HUES6 (cell line): ENCODE results near the gene RNGTT.

Experiments
- H3K27ac ChIP-seq: 2 replicates; pipeline ENCODE4 v1.7.0; 2013; ENCODE audit warnings: low read depth, mild to moderate bottlenecking, low read length, inconsistent platforms
- H3K27me3 ChIP-seq: 2 replicates; pipeline ENCODE4 v1.6.1; 2013; ENCODE audit warnings: low read length; ENCODE audit not compliant: control insufficient read depth, insufficient read depth
- H3K36me3 ChIP-seq: 2 replicates; pipeline ENCODE4 v1.6.1; 2013; ENCODE audit warnings: low read length; ENCODE audit not compliant: control insufficient read depth, insufficient read depth
- H3K4me1 ChIP-seq: 2 replicates; pipeline ENCODE4 v1.6.1; 2013; ENCODE audit warnings: low read length; ENCODE audit not compliant: control insufficient read depth, insufficient read depth
- H3K4me3 ChIP-seq: 2 replicates; pipeline ENCODE4 v1.5.1; 2013; ENCODE audit warnings: low read depth, low read length
- H3K9ac ChIP-seq: one replicate; pipeline ENCODE4 v1.6.1; 2013; ENCODE audit warnings: mild to moderate bottlenecking, low read length
- H3K9me3 ChIP-seq: 2 replicates; pipeline ENCODE4 v1.6.1; 2013; ENCODE audit warnings: low read depth, low read length; ENCODE audit not compliant: control insufficient read depth, insufficient read depth

Gene RNGTT

DNA sequence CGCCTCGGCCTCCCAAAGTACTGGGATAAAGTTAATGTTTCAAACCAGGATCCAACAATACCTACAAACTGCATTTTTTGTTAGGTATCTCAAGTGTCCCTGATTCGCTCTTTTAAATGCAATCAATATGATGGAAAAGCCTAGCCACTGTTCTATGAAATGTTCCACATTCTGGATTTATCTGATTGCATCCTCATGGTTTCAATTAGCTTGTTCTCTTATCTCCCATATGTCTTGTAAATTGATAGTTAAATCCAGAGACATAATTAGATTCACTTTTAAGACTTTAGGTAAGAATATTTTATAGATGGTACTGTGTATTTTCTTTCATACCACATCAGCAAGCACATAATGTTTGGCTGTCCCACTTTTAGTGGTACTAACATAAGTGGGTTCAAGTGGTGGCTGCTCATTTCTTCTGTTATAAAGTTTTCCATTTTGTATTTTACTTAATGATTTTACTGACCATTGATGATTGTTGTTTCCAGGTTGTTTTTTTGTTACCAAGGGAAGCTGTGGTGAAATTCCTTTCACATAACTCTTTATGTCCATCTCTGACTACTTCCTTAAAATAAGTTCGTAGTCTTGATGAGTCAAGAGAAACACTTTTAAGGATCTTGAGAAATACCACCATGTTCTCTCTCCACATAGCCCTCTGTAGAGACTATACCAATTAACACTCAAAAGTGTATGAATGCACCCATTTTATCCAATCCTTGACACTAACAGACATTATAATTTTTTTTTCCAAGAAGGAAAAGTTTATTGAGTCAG is 40.5 kb downstream of the RNGTT start:
- H3K36me3 ChIP-seq, result peaks cover 19% of the 10 kb centered on the region
- H3K9me3 ChIP-seq, result no peaks in the 10 kb centered on the region
- H3K27me3 ChIP-seq, result no peaks in the 10 kb centered on the region
- no peak overlapping the region for H3K4me3 ChIP-seq
- no peaks in the 10 kb centered on the region for H3K4me1 ChIP-seq
- no peak overlapping the region for H3K27ac ChIP-seq
- H3K9ac ChIP-seq, result no peak overlapping the region

DNA sequence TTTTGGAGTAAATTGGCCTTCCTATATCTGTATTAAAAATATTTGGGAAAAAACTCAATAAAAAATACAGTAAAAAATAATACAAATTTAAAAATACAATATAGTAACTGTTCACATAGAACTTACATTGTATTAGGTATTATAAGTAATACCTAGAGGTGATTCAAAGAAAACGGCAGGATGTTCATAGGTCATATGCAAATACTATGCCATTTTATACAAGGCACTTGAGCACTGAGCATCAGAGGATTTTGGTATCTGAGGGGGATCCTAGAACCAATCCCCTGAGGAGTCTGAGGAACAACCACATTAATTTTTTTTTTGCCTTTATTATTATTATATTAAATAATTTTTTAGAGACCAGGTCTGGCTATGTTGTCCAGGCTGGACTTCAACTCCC is 41.7 kb downstream of the RNGTT start:
- H3K27me3 ChIP-seq, result no peaks in the 10 kb centered on the region
- H3K4me1 ChIP-seq, result no peaks in the 10 kb centered on the region
- H3K36me3 ChIP-seq, result peaks cover 19% of the 10 kb centered on the region
- no peaks in the 10 kb centered on the region for H3K9me3 ChIP-seq
- H3K27ac ChIP-seq, result no peak overlapping the region
- H3K4me3 ChIP-seq, result no peak overlapping the region
- H3K9ac ChIP-seq, result no peak overlapping the region

DNA sequence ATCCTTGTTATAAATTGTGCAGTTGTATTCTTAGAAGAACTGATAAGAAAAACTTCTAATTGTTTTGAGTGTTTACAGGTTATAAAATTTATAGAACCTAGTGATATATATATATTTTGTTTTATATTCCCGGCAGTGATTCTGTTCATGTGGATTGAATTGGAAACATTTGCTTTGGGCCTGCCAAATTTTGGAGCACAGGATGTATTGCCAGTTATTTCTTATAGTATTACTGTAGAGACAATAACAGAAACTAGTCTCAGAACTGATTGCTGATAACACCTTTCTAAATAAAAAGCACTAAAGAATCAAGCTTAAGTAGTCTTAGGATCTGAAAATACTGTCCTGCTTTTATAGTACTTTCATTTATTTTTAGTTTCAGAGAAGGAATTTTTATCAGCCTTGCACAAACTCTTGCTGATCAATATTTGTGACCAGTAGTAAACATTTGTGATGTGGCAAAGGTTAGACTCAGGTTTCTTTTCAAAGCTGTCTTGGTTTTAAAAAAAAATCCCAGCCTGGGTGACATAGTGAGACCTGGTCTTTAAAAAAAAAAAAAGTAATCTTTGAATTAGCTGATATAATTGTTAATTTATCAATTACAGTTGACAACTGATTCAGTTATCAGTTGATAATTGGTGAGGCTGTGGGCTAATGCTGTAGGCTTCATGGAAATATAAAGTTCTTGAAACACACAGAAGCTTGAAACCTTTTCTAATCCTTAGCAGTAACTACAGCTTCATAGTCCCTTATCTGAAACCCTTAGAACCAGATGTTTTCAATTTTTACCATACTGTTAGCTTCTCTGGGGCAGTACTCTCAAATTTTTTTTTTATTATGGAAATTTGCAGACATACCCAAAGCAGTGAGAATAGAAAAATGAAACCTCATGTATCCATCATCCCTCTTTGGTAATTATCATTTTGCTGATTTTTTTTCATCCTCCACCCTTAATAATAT is 42.4 kb downstream of the RNGTT start:
- Histone ChIP-seq H3K4me1 (no peaks in the 10 kb centered on the region), H3K36me3 (peaks cover 15% of the 10 kb centered on the region), H3K4me3 (no peak overlapping the region), H3K27me3 (no peaks in the 10 kb centered on the region), H3K9me3 (no peaks in the 10 kb centered on the region), H3K9ac (no peak overlapping the region), H3K27ac (no peak overlapping the region)

DNA sequence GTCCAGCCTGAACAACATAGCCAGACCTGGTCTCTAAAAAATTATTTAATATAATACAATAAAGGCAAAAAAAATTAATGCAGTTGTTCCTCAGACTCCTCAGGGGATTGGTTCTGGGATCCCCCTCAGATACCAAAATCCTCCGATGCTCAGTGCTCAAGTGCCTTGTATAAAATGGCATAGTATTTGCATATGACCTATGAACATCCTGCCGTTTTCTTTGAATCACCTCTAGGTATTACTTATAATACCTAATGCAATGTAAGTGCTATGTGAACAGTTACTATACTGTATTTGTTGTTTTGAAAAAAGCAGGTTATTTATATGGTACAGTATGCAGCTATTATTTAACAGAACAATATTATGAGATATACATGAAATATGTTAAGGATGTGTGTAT is 43.3 kb downstream of the RNGTT start:
- no peaks in the 10 kb centered on the region for H3K9me3 ChIP-seq
- no peaks in the 10 kb centered on the region for H3K4me1 ChIP-seq
- no peak overlapping the region for H3K9ac ChIP-seq
- no peak overlapping the region for H3K4me3 ChIP-seq
- H3K27ac ChIP-seq, result no peak overlapping the region
- no peaks in the 10 kb centered on the region for H3K27me3 ChIP-seq
- H3K36me3 ChIP-seq, result peaks cover 15% of the 10 kb centered on the region

DNA sequence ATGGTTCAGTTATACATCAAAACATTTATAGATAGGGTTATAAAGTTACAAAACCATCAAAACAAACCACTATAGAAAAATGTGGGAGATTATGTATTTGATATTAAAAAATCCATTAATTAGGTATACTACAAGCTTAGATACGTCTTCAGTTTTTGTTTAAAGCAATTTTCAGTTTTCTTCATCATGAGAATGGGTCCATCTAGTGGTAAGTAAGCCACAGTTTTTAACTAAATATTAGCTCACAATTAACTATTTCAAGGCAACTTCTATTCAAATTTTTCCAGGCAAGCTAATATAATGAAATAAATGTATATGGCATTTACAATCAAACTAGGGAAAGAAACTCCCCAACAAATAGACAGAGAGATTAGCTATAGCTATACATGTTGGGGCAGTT is 44.4 kb downstream of the RNGTT start:
- H3K27ac ChIP-seq, result no peak overlapping the region
- H3K4me1 ChIP-seq, result peaks cover 6% of the 10 kb centered on the region
- peaks cover 15% of the 10 kb centered on the region for H3K36me3 ChIP-seq
- H3K4me3 ChIP-seq, result no peak overlapping the region
- H3K9me3 ChIP-seq, result no peaks in the 10 kb centered on the region
- no peaks in the 10 kb centered on the region for H3K27me3 ChIP-seq
- H3K9ac ChIP-seq, result no peak overlapping the region

DNA sequence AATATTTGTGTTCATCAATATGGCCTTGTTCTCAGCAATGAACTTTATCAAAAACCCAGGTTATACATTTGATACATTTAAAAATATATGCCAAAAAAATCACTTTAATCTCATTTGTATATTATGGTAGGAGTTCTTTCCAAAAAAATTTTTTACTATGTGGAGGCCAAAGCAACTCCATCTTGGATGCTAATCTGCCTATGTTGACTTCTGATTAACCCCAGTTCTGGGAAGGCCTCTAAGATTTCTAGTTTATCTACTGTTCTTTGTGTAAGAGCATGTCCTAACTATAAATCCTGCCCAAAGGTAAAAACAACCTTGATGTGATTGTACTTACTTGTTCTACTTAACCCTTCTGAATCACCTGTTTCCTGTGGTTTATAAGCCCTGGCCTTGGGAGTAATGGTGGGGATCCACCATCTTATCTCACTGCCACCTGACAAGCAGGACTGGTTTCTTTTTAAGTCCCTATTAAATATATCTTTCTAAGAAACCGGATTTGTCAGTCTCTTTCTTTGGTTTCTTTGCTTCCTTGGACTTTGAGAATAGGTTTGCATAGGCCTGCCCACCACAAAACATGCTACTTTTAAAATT is 46.7 kb downstream of the RNGTT start:
- no peak overlapping the region for H3K4me3 ChIP-seq
- H3K4me1 ChIP-seq, result peaks cover 26% of the 10 kb centered on the region
- no peaks in the 10 kb centered on the region for H3K27me3 ChIP-seq
- H3K9ac ChIP-seq, result no peak overlapping the region
- H3K36me3 ChIP-seq, result no peaks in the 10 kb centered on the region
- no peak overlapping the region for H3K27ac ChIP-seq
- no peaks in the 10 kb centered on the region for H3K9me3 ChIP-seq

DNA sequence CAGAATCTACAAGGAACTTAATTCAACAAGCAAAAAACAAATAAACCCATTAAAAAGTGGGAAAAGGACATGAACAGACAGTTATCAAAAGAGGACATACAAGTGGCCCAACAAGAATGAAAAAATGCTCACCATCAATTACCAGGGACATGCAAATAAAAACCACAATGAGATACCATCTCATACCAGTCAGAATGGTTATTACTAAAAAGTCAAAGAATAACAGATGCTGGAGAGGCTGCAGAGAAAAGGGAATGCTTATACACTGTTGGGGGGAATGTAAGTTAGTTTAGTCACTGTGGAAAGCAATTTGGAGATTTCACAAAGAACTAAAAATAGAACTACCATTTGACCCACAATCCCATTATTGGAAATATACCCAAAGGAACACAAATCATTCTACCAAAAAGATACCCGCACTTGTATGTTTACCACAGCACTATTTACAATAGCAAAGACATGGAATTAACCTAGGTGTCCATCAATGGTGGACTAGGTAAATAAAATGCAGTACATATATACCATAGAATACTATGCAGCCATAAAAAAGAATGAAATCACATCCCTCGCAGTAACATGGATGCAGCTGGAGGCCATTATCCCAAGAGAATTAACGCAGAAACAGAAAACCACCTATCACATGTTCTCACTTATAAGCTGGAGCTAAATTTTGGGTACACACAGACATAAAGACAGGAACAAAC is 48.4 kb downstream of the RNGTT start:
- no peak overlapping the region for H3K27ac ChIP-seq
- no peaks in the 10 kb centered on the region for H3K36me3 ChIP-seq
- no peaks in the 10 kb centered on the region for H3K27me3 ChIP-seq
- peaks cover 31% of the 10 kb centered on the region for H3K4me1 ChIP-seq
- H3K4me3 ChIP-seq, result no peak overlapping the region
- H3K9me3 ChIP-seq, result no peaks in the 10 kb centered on the region
- H3K9ac ChIP-seq, result no peak overlapping the region

DNA sequence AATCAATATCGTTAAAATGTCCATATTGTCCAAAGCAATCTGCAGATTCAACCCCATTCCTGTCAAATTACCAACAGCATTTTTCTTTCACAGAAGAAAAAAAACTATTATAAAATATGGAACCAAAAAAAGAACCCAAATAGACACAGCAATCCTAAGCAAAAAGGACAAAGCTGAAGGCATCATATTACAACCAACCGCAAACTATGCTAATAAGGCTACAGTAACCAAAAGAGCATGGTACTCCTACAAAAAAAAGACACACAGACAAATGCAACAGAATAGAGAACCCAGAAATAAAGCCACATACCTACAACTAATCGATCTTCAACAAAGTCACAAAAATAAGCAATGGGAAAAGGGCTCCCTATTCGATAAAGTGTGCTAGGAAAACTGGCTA is 49.2 kb downstream of the RNGTT start:
- peaks cover 31% of the 10 kb centered on the region for H3K4me1 ChIP-seq
- no peak overlapping the region for H3K27ac ChIP-seq
- no peaks in the 10 kb centered on the region for H3K9me3 ChIP-seq
- H3K27me3 ChIP-seq, result no peaks in the 10 kb centered on the region
- no peaks in the 10 kb centered on the region for H3K36me3 ChIP-seq
- H3K4me3 ChIP-seq, result no peak overlapping the region
- H3K9ac ChIP-seq, result no peak overlapping the region

DNA sequence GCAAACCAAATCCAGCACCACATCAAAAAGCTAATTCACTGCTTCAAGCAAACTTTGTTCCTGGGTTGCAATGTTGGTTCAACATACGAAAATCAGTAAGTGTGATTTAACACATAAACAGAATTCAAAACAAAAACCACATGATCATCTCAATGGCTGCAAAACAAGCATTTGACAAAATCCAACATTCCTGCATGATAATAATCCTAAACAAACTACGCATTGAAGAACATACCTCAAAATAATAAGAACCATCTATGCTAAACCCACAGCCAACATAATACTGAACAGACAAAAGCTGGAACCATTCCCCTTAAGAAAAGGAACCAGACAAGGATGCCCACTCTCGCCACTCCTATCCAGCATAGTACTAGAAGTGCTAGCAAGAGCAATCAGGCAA is 49.9 kb downstream of the RNGTT start:
- H3K27me3 ChIP-seq, result no peaks in the 10 kb centered on the region
- peak overlapping the region; percentile 30; the same call in 1 of the 2 replicates for H3K27ac ChIP-seq
- peaks cover 31% of the 10 kb centered on the region for H3K4me1 ChIP-seq
- no peak overlapping the region for H3K4me3 ChIP-seq
- no peak overlapping the region for H3K9ac ChIP-seq
- no peaks in the 10 kb centered on the region for H3K9me3 ChIP-seq
- H3K36me3 ChIP-seq, result no peaks in the 10 kb centered on the region

DNA sequence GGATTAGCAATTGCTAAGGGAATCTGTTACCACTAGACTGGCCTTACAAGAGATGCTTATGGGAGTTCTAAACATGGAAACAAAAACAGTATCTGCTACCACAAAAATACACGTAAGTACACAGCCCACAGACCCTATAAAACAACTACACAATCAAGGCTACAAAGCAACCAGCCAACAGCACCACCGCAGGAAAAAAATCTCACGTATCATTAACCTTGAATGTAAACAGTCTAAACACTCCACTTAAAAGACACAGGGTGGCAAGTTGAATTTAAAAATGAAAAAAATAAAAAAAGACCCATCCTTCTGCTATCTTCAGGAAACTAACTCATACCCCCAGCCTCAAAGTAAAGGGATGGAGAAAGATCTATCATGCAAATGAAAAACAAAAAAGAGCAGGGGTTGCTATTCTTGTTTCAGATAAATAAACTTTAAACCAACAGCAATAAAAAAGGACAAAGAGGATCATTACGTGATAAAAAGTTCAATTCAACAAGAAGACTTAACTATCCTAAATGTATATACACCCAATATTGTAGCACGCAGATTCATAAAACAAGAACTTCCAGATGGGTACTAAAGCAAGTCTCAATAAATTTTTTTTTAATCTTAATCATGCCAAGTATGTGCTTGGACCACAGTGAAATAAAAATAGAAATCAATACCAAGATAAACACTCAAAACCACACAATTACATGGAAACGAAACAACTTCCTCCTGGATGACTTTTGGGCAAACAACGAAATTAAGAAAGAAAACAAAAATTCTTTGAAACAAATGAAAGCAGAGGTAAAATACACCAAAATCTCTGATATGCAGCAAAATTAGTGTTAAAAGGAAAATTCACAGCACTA is 52.3 kb downstream of the RNGTT start:
- no peaks in the 10 kb centered on the region for H3K9me3 ChIP-seq

More for the DNA sequence above, 52.3 kb downstream of the RNGTT start:
- Histone ChIP-seq H3K4me1 (peaks cover 31% of the 10 kb centered on the region), H3K4me3 (no peak overlapping the region), H3K27me3 (no peaks in the 10 kb centered on the region), H3K36me3 (no peaks in the 10 kb centered on the region), H3K9ac (no peak overlapping the region), H3K27ac (no peak overlapping the region)
